ENCODE results near the gene ANKRD40. TPM values are rescaled to one million over a fixed set of nuclear protein-coding genes. Genes with fewer than 3 reads are reported as not detected.

ANKRD40 gene
- total RNA-seq, 1 experiment from 2014 or later, result 33.5 TPM

DNA sequence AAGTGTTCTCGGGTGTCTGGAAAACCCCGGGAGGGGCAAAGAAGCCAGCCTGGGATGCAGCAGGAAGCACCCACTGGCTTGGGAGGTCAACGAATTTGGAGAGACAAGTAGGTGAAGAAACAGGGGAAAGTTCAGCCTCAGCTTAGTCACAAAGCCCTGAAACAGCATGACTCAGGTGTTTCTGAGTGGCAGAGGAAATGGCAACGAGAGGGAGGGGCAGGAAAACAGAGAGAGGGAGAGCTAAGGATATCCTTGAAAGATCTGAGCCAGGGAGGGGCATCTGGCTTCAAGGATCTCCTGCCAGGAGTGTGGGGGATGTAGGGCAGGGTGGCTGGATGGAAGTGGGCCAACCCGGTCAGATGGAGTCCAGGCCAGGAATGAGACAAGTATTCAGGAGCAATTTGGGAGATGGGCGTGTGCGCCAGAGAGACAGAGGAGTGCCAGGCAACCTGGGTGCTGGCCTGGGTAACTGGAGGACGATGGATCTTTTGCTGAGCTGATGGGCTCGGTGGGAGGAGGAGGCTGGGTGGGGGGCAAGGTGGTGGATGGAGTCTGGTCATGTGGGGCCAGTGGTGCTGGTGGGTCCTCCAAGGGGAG, 45.8 kb downstream of the ANKRD40 start:
- intact Hi-C loops (cut with micrococcal nuclease; ENCODE audit: unreplicated experiment), result loop anchor here (2.0 kb wide), 1 partner anchor 25 kb away; no protein-coding TSS in a partner anchor
- H3K79me2 ChIP-seq (ENCODE audit: low read depth), result peaks cover 25% of the 10 kb centered on the region; the same call in 1 of the 2 replicates
- BruUV-seq (replicated peaks), result no TSS peak
- no peak overlapping the region for H2AFZ ChIP-seq
- peaks cover 94% of the 10 kb centered on the region for H3F3A ChIP-seq (ENCODE audit: insufficient read depth, low read depth)
- H3K27me3 ChIP-seq (ENCODE audit: insufficient read depth, low read depth), result no peaks in the 10 kb centered on the region
- H4K20me1 ChIP-seq (ENCODE audit: insufficient read depth), result no peaks in the 10 kb centered on the region
- H3K27ac ChIP-seq, result peak overlapping the region; percentile 97
- DNase-seq, result peak; percentile 93 to 98
- no peaks in the 10 kb centered on the region for H3K9me3 ChIP-seq (ENCODE audit: insufficient read depth, low read depth)
- POLR2A ChIA-PET (ENCODE audit: unreplicated experiment), result interaction anchor here (0.5 to 1.7 kb wide), 7 partner anchors 8 to 387 kb away, joined by 3 to 26 read pairs (median 7); no protein-coding TSS in a partner anchor
- H3K4me1 ChIP-seq (replicated peaks; ENCODE audit: insufficient read depth), result peaks cover 74% of the 10 kb centered on the region
- CTCF ChIA-PET, result interaction anchor here (0.5 to 3.2 kb wide), 6 partner anchors 11 to 225 kb away, joined by 3 to 33 read pairs (median 4); partner anchors contain the start of gene ANKRD40
- no peak for TF ChIP-seq EZH2 (IDR thresholded peaks at IDR 0.05; ENCODE audit: low read depth)
- H3K4me2 ChIP-seq, result peak overlapping the region; percentile 73
- peak overlapping the region; percentile 39; the same call in 1 of the 2 replicates for H3K4me3 ChIP-seq
- peaks cover 25% of the 10 kb centered on the region for H3K36me3 ChIP-seq (ENCODE audit: low read depth)
- no peaks in the 10 kb centered on the region for H3K9me2 ChIP-seq (ENCODE audit: insufficient read depth)

DNA sequence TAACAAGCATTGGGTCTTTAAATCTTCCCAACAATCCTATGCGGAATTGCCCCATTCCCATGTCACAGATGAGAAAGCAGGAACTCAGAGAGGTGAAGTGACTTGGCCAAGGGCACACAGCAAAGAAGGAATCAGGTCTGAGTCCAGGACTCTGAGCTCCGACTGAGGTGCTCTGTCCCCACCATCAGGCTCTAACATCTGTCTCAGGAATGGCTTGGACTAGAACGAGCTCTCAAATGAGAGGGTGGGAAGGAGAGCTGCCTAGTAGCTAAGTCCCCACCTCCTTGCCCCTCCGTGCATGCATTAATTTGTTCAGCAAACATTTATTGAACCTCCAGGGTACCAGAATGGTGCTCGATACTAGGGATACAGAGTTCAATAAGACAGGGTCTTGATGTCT, 46.4 kb downstream of the ANKRD40 start:
- peaks cover 74% of the 10 kb centered on the region for H3K4me1 ChIP-seq (replicated peaks; ENCODE audit: insufficient read depth)
- H2AFZ ChIP-seq, result no peak overlapping the region
- no peaks in the 10 kb centered on the region for H3K9me2 ChIP-seq (ENCODE audit: insufficient read depth)
- peak overlapping the region; percentile 73 for H3K4me2 ChIP-seq
- no peaks in the 10 kb centered on the region for H3K9me3 ChIP-seq (ENCODE audit: insufficient read depth, low read depth)
- intact Hi-C loops (cut with micrococcal nuclease; ENCODE audit: unreplicated experiment), result loop anchor here (2.0 kb wide), 1 partner anchor 25 kb away; no protein-coding TSS in a partner anchor
- DNase-seq, result peak in 1 of 2 experiments; percentile 85
- H3K79me2 ChIP-seq (ENCODE audit: low read depth), result peaks cover 31% of the 10 kb centered on the region; the same call in 1 of the 2 replicates
- BruUV-seq (replicated peaks), result TSS peak; percentile 93
- peaks cover 21% of the 10 kb centered on the region for H3K36me3 ChIP-seq (ENCODE audit: low read depth)
- POLR2A ChIA-PET (ENCODE audit: unreplicated experiment), result interaction anchor here (0.6 to 1.7 kb wide), 6 partner anchors 8 to 386 kb away, joined by 3 to 22 read pairs (median 5); no protein-coding TSS in a partner anchor
- CTCF ChIA-PET, result interaction anchor here (0.5 to 3.2 kb wide), 5 partner anchors 12 to 182 kb away, joined by 3 to 33 read pairs (median 3); partner anchors contain the start of gene ANKRD40
- no peaks in the 10 kb centered on the region for H3K27me3 ChIP-seq (ENCODE audit: insufficient read depth, low read depth)
- H4K20me1 ChIP-seq (ENCODE audit: insufficient read depth), result no peaks in the 10 kb centered on the region
- H3K4me3 ChIP-seq, result peak overlapping the region; percentile 39; the same call in 1 of the 2 replicates
- TF ChIP-seq EZH2 (IDR thresholded peaks at IDR 0.05; ENCODE audit: low read depth), result no peak
- TF ChIP-seq, protein P1, sequence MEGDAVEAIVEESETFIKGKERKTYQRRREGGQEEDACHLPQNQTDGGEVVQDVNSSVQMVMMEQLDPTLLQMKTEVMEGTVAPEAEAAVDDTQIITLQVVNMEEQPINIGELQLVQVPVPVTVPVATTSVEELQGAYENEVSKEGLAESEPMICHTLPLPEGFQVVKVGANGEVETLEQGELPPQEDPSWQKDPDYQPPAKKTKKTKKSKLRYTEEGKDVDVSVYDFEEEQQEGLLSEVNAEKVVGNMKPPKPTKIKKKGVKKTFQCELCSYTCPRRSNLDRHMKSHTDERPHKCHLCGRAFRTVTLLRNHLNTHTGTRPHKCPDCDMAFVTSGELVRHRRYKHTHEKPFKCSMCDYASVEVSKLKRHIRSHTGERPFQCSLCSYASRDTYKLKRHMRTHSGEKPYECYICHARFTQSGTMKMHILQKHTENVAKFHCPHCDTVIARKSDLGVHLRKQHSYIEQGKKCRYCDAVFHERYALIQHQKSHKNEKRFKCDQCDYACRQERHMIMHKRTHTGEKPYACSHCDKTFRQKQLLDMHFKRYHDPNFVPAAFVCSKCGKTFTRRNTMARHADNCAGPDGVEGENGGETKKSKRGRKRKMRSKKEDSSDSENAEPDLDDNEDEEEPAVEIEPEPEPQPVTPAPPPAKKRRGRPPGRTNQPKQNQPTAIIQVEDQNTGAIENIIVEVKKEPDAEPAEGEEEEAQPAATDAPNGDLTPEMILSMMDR (conservative IDR thresholded peaks at IDR 0.05), result no peak
- peak overlapping the region; percentile 97 for H3K27ac ChIP-seq
- H3F3A ChIP-seq (ENCODE audit: insufficient read depth, low read depth), result peaks cover 93% of the 10 kb centered on the region

- intact Hi-C loops (cut with micrococcal nuclease; ENCODE audit: unreplicated experiment), result loop anchor here (1.0 to 2.0 kb wide), 2 partner anchors 22 to 26 kb away; no protein-coding TSS in a partner anchor
These were observed 46.8 kb downstream of the ANKRD40 start for GRCh38 chr17:50660887-50661345.

More at GRCh38 chr17:50660887-50661345, 46.8 kb downstream of the ANKRD40 start:
- BruUV-seq (replicated peaks), result TSS peak; percentile 66
- Histone ChIP-seq H3K4me1 (replicated peaks; ENCODE audit: insufficient read depth) (peaks cover 76% of the 10 kb centered on the region), H3K9me2 (ENCODE audit: insufficient read depth) (no peaks in the 10 kb centered on the region), H3F3A (ENCODE audit: insufficient read depth, low read depth) (peaks cover 90% of the 10 kb centered on the region), H2AFZ (no peak overlapping the region), H3K27ac (peak overlapping the region; percentile 97), H4K20me1 (ENCODE audit: insufficient read depth) (no peaks in the 10 kb centered on the region), H3K36me3 (ENCODE audit: low read depth) (peaks cover 20% of the 10 kb centered on the region), H3K9me3 (ENCODE audit: insufficient read depth, low read depth) (no peaks in the 10 kb centered on the region), H3K4me3 (peak overlapping the region; percentile 39; the same call in 1 of the 2 replicates), H3K79me2 (ENCODE audit: low read depth) (peaks cover 32% of the 10 kb centered on the region; the same call in 1 of the 2 replicates), H3K4me2 (peak overlapping the region; percentile 73), H3K27me3 (ENCODE audit: insufficient read depth, low read depth) (no peaks in the 10 kb centered on the region)
- TF ChIP-seq EZH2 (IDR thresholded peaks at IDR 0.05; ENCODE audit: low read depth), result no peak
- TF ChIP-seq, protein P1 (conservative IDR thresholded peaks at IDR 0.05), result no peak; the same call in 1 of the 2 replicates
- ChIA-PET POLR2A (ENCODE audit: unreplicated experiment) (interaction anchor here (0.5 to 1.7 kb wide), 8 partner anchors 10 to 509 kb away, joined by 3 to 22 read pairs (median 5); no protein-coding TSS in a partner anchor), CTCF (interaction anchor here (0.6 to 3.2 kb wide), 3 partner anchors 19 to 33 kb away, joined by 4 to 33 read pairs (median 4); no protein-coding TSS in a partner anchor)
- DNase-seq, result no peak

All from PC-9 (cell line).